ENCODE results near the gene SLC4A9.

DNA sequence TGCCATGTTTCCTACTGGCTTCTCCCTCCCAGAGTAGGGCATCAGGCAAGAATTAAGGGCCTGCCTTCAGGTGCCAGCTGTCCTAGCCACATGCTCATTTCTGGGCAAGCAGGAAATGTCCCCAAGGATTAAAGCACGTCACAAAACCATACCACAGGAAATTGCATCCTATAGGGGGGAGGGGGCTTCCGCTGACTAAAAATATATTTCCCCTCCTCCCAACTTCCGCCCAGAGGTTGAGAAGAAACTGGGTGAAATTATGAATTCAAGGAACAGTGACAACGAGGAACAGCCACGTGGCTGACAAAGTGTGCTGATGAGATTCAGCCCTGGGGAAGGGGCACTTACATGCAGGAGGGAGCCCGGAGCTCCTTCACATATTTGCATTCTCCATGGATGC, 17.7 kb upstream of the SLC4A9 start:
- TF ChIP-seq, protein P1, sequence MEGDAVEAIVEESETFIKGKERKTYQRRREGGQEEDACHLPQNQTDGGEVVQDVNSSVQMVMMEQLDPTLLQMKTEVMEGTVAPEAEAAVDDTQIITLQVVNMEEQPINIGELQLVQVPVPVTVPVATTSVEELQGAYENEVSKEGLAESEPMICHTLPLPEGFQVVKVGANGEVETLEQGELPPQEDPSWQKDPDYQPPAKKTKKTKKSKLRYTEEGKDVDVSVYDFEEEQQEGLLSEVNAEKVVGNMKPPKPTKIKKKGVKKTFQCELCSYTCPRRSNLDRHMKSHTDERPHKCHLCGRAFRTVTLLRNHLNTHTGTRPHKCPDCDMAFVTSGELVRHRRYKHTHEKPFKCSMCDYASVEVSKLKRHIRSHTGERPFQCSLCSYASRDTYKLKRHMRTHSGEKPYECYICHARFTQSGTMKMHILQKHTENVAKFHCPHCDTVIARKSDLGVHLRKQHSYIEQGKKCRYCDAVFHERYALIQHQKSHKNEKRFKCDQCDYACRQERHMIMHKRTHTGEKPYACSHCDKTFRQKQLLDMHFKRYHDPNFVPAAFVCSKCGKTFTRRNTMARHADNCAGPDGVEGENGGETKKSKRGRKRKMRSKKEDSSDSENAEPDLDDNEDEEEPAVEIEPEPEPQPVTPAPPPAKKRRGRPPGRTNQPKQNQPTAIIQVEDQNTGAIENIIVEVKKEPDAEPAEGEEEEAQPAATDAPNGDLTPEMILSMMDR (IDR thresholded peaks at IDR 0.05): no peak
- no peak for TF ChIP-seq POLR2AphosphoS5 (IDR thresholded peaks at IDR 0.05)

Data from transverse colon (tissue), 4 donors.